Esophagus (tissue), 2 donors: ENCODE results near the gene KRTAP10-8. TPM values are rescaled to one million over a fixed set of nuclear protein-coding genes. Genes with fewer than 3 reads are reported as not detected.

ENCODE experiments used
- H3K27ac ChIP-seq, 2 donors: one replicate each; pipeline ENCODE4 v1.5.1; 2013; ENCODE audit warnings: low read depth in 2 of 2, mild to moderate bottlenecking in 2 of 2, inconsistent platforms in 1 of 2, low read length in 1 of 2, moderate library complexity in 1 of 2
- H3K27me3 ChIP-seq, 2 donors: one replicate each; pipeline ENCODE4 v1.6.1; 2013; ENCODE audit warnings: low read length in 2 of 2, control low read depth in 1 of 2, mild to moderate bottlenecking in 1 of 2; ENCODE audit not compliant: insufficient read depth in 2 of 2, control insufficient read depth in 1 of 2
- H3K36me3 ChIP-seq, 2 donors: one replicate each; pipeline ENCODE4 v1.6.1; 2013; ENCODE audit warnings: low read length in 1 of 2; ENCODE audit not compliant: control insufficient read depth in 2 of 2, insufficient read depth in 2 of 2
- H3K4me1 ChIP-seq, 2 donors: one replicate each; pipeline ENCODE4 v1.6.1; 2013; ENCODE audit warnings: low read length in 1 of 2; ENCODE audit not compliant: control insufficient read depth in 2 of 2, insufficient read depth in 2 of 2
- H3K4me3 ChIP-seq, 2 donors: one replicate each; pipeline ENCODE4 v1.5.1; 2013; ENCODE audit warnings: low read length in 2 of 2, mild to moderate bottlenecking in 2 of 2, low read depth in 1 of 2, moderate library complexity in 1 of 2
- H3K9me3 ChIP-seq, 2 donors: one replicate each; pipeline ENCODE4 v1.6.1; 2013; ENCODE audit warnings: mild to moderate bottlenecking in 2 of 2, low read depth in 1 of 2, low read length in 1 of 2, moderate library complexity in 1 of 2; ENCODE audit not compliant: control insufficient read depth in 2 of 2, insufficient read depth in 1 of 2
- WGBS, 2 donors: extraction: QIAGEN DNeasy Blood & Tissue Kit; methylation state at CpG; one replicate each; pipeline ENCODE4 v1.1.7; 2013; 5-methylcytosine and 5-hydroxymethylcytosine counted together
- polyA plus RNA-seq, 2 donors: library from polyadenylated mRNA; stranded (reverse); fragments of 200-250 nt; gene quantifications; one replicate each; pipeline ENCODE4 v1.2.3, GENCODE V29; 2013
- donor health status: healthy with polysubstance abuse.
- donor health status: Bipolar disorder and iron deficiency.

The KRTAP10-8 gene
- polyA plus RNA-seq, 2 donors = not detected

GRCh38 chr21:44615466-44615865 lies 3.6 kb downstream of the KRTAP10-8 start:
- Histone ChIP-seq H3K4me3 (no peak overlapping the region), H3K4me1 (no peaks in the 10 kb centered on the region), H3K27me3 (no peaks in the 10 kb centered on the region), H3K36me3 (no peaks in the 10 kb centered on the region), H3K9me3 (peaks cover under 1 to 8% of the 10 kb centered on the region in 2 donors), H3K27ac (no peak overlapping the region)
- WGBS, 2 donors = 74 to 77% methylated on average over 8 of the region's 8 CpGs

- H3K9me3 ChIP-seq = peaks cover 0 to 6% of the 10 kb centered on the region in 2 donors
- H3K4me3 ChIP-seq = no peak overlapping the region
- no peaks in the 10 kb centered on the region for H3K4me1 ChIP-seq
- no peak overlapping the region for H3K27ac ChIP-seq
- WGBS, 2 donors = 55 to 64% methylated on average over 17 of the region's 17 CpGs
- H3K27me3 ChIP-seq = no peaks in the 10 kb centered on the region
- H3K36me3 ChIP-seq = no peaks in the 10 kb centered on the region
Observed at GRCh38 chr21:44615911-44616590, 4.2 kb downstream of the KRTAP10-8 start.

- Histone ChIP-seq H3K4me1 (no peaks in the 10 kb centered on the region), H3K27ac (no peak overlapping the region), H3K36me3 (no peaks in the 10 kb centered on the region), H3K4me3 (no peak overlapping the region), H3K27me3 (no peaks in the 10 kb centered on the region), H3K9me3 (peaks cover 0 to 5% of the 10 kb centered on the region in 2 donors)
- 46 to 63% methylated on average over 16 of the region's 16 CpGs for WGBS, 2 donors
Observed at GRCh38 chr21:44616591-44616926, 4.7 kb downstream of the KRTAP10-8 start.

GRCh38 chr21:44617071-44617501 lies 5.2 kb downstream of the KRTAP10-8 start:
- 59 to 64% methylated on average over 8 of the region's 8 CpGs for WGBS, 2 donors
- Histone ChIP-seq H3K9me3 (peaks cover 0 to under 1% of the 10 kb centered on the region in 2 donors), H3K4me1 (no peaks in the 10 kb centered on the region), H3K27ac (no peak overlapping the region), H3K27me3 (no peaks in the 10 kb centered on the region), H3K4me3 (no peak overlapping the region), H3K36me3 (no peaks in the 10 kb centered on the region)

GRCh38 chr21:44618504-44618903 lies 6.6 kb downstream of the KRTAP10-8 start:
- Histone ChIP-seq H3K4me3 (no peak overlapping the region), H3K4me1 (no peaks in the 10 kb centered on the region), H3K9me3 (no peaks in the 10 kb centered on the region), H3K27ac (no peak overlapping the region), H3K27me3 (no peaks in the 10 kb centered on the region), H3K36me3 (no peaks in the 10 kb centered on the region)
- WGBS, 2 donors = 32 to 46% methylated on average over 4 of the region's 4 CpGs

- Histone ChIP-seq H3K36me3 (no peaks in the 10 kb centered on the region), H3K27me3 (no peaks in the 10 kb centered on the region), H3K4me1 (no peaks in the 10 kb centered on the region), H3K4me3 (no peak overlapping the region), H3K27ac (no peak overlapping the region), H3K9me3 (no peaks in the 10 kb centered on the region)
- WGBS, 2 donors = 64 to 67% methylated on average over 3 of the region's 3 CpGs
Observed at GRCh38 chr21:44618909-44619308, 7.0 kb downstream of the KRTAP10-8 start.

DNA sequence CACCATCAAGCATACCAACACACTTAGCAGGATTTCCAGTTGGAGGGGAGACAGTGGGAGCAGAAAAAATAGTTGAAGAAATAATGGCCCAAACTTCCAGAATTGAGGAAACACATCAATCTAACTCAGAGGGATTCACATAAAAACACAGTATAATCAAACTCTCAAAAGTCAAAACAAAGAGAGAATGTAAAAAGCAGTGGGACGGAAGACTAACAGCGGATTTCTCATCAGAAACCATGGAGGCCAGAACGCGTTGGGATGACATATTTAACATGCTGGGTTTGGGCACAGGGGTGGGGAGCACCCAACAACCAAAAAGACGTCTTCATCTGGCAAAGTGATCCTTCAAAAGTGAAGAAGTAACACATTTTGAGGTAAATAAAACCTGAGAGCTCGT lies 8.0 kb downstream of the KRTAP10-8 start:
- no peak overlapping the region for H3K27ac ChIP-seq
- no peaks in the 10 kb centered on the region for H3K4me1 ChIP-seq
- no peaks in the 10 kb centered on the region for H3K36me3 ChIP-seq
- 90 to 91% methylated on average over 6 of the region's 6 CpGs for WGBS, 2 donors
- no peaks in the 10 kb centered on the region for H3K9me3 ChIP-seq
- H3K27me3 ChIP-seq = no peaks in the 10 kb centered on the region
- H3K4me3 ChIP-seq = no peak overlapping the region

DNA sequence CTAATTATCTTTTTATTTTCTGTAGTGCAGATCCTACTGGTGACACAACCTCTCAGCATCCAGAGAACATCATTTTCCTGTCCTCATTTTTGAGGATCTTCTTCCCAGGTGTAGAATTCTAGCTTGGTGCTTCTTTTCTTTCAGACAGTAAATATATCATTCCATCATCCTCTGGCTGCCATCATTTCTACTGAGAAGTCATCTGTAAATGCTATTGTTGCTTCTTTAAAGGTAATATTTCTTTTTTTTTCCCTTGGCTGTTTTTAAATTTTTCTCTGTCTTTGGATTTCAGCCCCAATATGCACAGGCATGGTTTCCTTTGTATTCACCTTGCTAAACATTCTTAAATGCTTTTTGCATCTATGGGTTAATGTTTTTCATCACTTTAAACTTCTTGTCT lies 11.7 kb downstream of the KRTAP10-8 start:
- Histone ChIP-seq H3K4me1 (peaks cover 0 to 2% of the 10 kb centered on the region in 2 donors), H3K27ac (no peak overlapping the region), H3K36me3 (no peaks in the 10 kb centered on the region), H3K9me3 (no peaks in the 10 kb centered on the region), H3K27me3 (no peaks in the 10 kb centered on the region), H3K4me3 (no peak overlapping the region)

GRCh38 chr21:44625756-44626155 lies 13.9 kb downstream of the KRTAP10-8 start:
- Histone ChIP-seq H3K4me3 (no peak overlapping the region), H3K36me3 (no peaks in the 10 kb centered on the region), H3K27me3 (no peaks in the 10 kb centered on the region), H3K9me3 (peaks cover 0 to 3% of the 10 kb centered on the region in 2 donors), H3K4me1 (peaks cover 0 to 2% of the 10 kb centered on the region in 2 donors), H3K27ac (no peak overlapping the region)
- WGBS, 2 donors = 87% methylated on average over 7 of the region's 7 CpGs

DNA sequence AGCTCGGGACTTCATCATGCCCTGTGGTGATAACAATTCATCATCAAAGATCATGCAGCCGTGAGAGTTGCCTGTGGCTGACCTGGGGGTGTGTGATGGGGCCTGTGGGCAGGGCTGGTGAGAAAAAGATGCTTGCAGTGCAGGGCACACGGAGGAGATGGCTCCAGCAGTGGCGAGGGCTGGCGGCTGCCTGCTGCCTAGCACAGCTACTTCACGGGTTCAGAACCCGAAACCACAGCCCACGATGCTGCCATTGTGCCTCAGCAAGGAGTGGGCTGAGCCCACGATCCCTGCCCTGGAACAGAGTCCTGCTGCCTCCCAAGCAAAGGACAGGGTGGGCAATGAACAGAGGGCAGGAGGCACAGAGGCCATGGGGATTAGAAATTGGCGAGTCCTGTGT lies 14.4 kb downstream of the KRTAP10-8 start:
- no peak overlapping the region for H3K27ac ChIP-seq
- H3K4me1 ChIP-seq = peaks cover 0 to 2% of the 10 kb centered on the region in 2 donors
- no peaks in the 10 kb centered on the region for H3K27me3 ChIP-seq
- WGBS, 2 donors = 70 to 71% methylated on average over 10 of the region's 10 CpGs
- no peaks in the 10 kb centered on the region for H3K36me3 ChIP-seq
- no peak overlapping the region for H3K4me3 ChIP-seq
- H3K9me3 ChIP-seq = peaks cover 0 to 3% of the 10 kb centered on the region in 2 donors
